WERI-Rb-1 (cell line): ENCODE data around the gene QSER1.

Experiments used
- DNase-seq: peaks from one replicate; pipeline ENCODE4 v3.0.0-alpha.2; 2020
- H3K27ac ChIP-seq: fragments of 250-450 bp; sonication (Bioruptor Pico); 2 replicates; pipeline ENCODE4 v1.5.1; 2020; ENCODE audit warnings: mild to moderate bottlenecking, moderate library complexity
- H3K27me3 ChIP-seq: fragments of 250-450 bp; sonication (Bioruptor Pico); 2 replicates; pipeline ENCODE4 v1.5.1; 2021; ENCODE audit warnings: mild to moderate bottlenecking, low read depth, moderate library complexity; ENCODE audit not compliant: insufficient read depth, severe bottlenecking
- H3K36me3 ChIP-seq: fragments of 250-450 bp; sonication (Bioruptor Pico); 2 replicates; pipeline ENCODE4 v1.5.1; 2020; ENCODE audit warnings: mild to moderate bottlenecking, moderate library complexity
- H3K4me3 ChIP-seq: 2 replicates; pipeline ENCODE4 v1.5.1; 2011; ENCODE audit warnings: low read depth, mild to moderate bottlenecking, control low read depth, low read length
- H3K9me3 ChIP-seq: fragments of 250-450 bp; sonication (Bioruptor Pico); 2 replicates; pipeline ENCODE4 v1.5.1; 2021; ENCODE audit warnings: mild to moderate bottlenecking, moderate library complexity; ENCODE audit not compliant: severe bottlenecking
- TF ChIP-seq, protein P1 (sequence below): IDR thresholded peaks from 2 replicates; pipeline ENCODE4 v1.5.1; 2011; ENCODE audit warnings: low read depth, mild to moderate bottlenecking, control low read depth, inconsistent platforms, low read length

QSER1 gene

GRCh38 chr11:33013755-33014154, 121.1 kb downstream of the QSER1 start:
- TF ChIP-seq, protein P1, sequence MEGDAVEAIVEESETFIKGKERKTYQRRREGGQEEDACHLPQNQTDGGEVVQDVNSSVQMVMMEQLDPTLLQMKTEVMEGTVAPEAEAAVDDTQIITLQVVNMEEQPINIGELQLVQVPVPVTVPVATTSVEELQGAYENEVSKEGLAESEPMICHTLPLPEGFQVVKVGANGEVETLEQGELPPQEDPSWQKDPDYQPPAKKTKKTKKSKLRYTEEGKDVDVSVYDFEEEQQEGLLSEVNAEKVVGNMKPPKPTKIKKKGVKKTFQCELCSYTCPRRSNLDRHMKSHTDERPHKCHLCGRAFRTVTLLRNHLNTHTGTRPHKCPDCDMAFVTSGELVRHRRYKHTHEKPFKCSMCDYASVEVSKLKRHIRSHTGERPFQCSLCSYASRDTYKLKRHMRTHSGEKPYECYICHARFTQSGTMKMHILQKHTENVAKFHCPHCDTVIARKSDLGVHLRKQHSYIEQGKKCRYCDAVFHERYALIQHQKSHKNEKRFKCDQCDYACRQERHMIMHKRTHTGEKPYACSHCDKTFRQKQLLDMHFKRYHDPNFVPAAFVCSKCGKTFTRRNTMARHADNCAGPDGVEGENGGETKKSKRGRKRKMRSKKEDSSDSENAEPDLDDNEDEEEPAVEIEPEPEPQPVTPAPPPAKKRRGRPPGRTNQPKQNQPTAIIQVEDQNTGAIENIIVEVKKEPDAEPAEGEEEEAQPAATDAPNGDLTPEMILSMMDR = no peak
- H3K27ac ChIP-seq = no peak overlapping the region
- peaks cover 3% of the 10 kb centered on the region for H3K9me3 ChIP-seq
- H3K4me3 ChIP-seq = no peak overlapping the region
- no peaks in the 10 kb centered on the region for H3K36me3 ChIP-seq
- no peak for DNase-seq
- no peaks in the 10 kb centered on the region for H3K27me3 ChIP-seq

DNA sequence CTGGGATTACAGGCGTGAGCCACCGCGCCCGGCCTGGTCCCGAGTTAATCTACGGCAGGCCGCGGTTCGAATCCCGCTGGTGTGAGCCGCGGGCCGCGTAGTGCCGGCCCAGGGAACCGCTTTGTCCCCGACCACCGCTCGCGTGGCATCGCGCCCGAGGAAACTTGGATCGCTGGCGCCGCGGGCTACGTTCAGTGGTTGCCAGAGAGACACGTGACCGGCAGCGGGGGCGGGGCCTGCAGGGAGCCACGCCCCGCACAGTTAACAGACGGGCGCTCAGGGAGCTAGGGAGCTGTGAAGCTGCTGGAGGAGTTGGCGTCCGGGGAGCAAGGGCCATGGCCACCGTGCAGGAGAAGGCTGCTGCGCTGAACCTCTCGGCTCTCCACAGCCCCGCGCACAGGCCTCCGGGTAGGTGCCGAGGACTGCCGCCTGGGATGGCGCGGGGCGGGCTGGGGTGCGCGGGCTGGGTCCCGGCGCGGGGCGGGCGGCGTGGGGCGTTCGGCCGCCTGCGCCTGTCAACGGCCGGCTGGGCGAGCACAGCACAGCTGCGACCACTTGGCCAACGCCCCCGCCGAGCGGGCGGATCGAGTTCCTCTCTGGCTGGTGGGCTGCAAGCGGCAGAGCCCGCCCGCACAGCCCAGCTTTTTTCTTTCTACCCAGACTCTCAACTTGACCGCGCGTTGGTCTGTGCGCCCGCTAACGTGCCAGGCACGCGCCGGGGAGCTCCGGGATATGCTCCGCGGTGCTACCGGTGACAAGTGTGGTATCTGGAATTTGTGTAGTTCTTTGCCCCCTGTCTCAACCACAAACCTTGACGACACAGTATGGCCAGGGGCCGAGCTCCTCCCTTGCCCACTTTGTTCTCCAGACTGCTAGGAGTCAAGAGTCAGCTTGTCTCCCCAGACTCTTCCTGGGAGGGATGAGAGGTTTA, 123.3 kb downstream of the QSER1 start, which contains the start of gene DEPDC7:
DEPDC7 (plus strand) TSS at position 258 of the 931 bp plus-strand sequence; CDS start at position 336, 78 bp downstream.
- TF ChIP-seq, protein P1 = no peak
- Histone ChIP-seq H3K27ac (no peak within 1 kb of the TSS), H3K4me3 (peak within 1 kb of the TSS; percentile 65)

DNA sequence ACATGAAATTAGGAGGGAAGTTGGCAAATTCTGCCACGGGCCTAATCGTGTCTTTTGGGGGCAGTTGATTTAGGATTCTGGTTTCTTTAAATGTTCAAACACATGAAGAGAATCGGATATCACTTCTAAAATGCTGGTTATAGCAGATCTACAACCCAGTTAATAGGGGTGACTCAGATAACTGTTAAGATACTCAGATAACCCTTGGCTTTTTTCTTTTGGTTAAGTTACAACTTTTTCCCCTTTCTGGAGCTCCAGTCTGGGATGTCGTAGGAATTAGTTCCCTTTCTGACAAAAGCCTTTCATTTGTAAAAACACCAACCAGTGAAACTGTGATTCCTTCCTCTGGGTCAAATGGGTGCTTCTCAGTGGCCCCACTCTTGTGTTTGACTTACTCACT, 124.0 kb downstream of the QSER1 start:
- H3K9me3 ChIP-seq = peaks cover 3% of the 10 kb centered on the region
- peak overlapping the region; percentile 65; the same call in 1 of the 2 replicates for H3K4me3 ChIP-seq
- H3K36me3 ChIP-seq = no peaks in the 10 kb centered on the region
- no peaks in the 10 kb centered on the region for H3K27me3 ChIP-seq
- TF ChIP-seq, protein P1 = no peak
- DNase-seq = no peak
- no peak overlapping the region for H3K27ac ChIP-seq

More for the DNA sequence above, 123.3 kb downstream of the QSER1 start, which contains the start of gene DEPDC7:
- Histone ChIP-seq H3K9me3 (peaks cover 3% of the 10 kb centered on the region), H3K27me3 (no peaks in the 10 kb centered on the region), H3K36me3 (no peaks in the 10 kb centered on the region)
- DNase-seq = peak; percentile 75

GRCh38 chr11:33017478-33017877, 124.9 kb downstream of the QSER1 start:
- H3K27me3 ChIP-seq = no peaks in the 10 kb centered on the region
- TF ChIP-seq, protein P1 = no peak
- H3K9me3 ChIP-seq = peaks cover 3% of the 10 kb centered on the region
- no peak for DNase-seq
- no peak overlapping the region for H3K4me3 ChIP-seq
- no peak overlapping the region for H3K27ac ChIP-seq
- H3K36me3 ChIP-seq = no peaks in the 10 kb centered on the region

- Histone ChIP-seq H3K9me3 (peaks cover 3% of the 10 kb centered on the region), H3K27me3 (no peaks in the 10 kb centered on the region), H3K4me3 (no peak overlapping the region), H3K27ac (no peak overlapping the region), H3K36me3 (no peaks in the 10 kb centered on the region)
- no peak for DNase-seq
- TF ChIP-seq, protein P1 = no peak
Observed at GRCh38 chr11:33017965-33018364, 125.4 kb downstream of the QSER1 start.
